ENCODE measurements around the gene GLP1R. TPM values are rescaled to one million over a fixed set of nuclear protein-coding genes. Genes with fewer than 3 reads are reported as not detected.

GLP1R gene
- total RNA-seq, 1 experiment from 2014 or later, result not detected

- no peak for ATAC-seq
- CTCF ChIA-PET, result no interaction called here
Measured at GRCh38 chr6:39108041-39108839, 59.7 kb downstream of the GLP1R start.

More at GRCh38 chr6:39108041-39108839, 59.7 kb downstream of the GLP1R start:
- Histone ChIP-seq H2AFZ (ENCODE audit: low read depth, low read length, poor library complexity, severe bottlenecking) (no peak overlapping the region), H3K27me3 (ENCODE audit: insufficient read depth, low read length) (no peaks in the 10 kb centered on the region), H3K4me2 (ENCODE audit: low read length) (no peak overlapping the region), H3K9ac (ENCODE audit: low read length) (no peak overlapping the region), H3K9me3 (ENCODE audit: control insufficient read depth in 1 of 2, insufficient read depth in 1 of 2, low read depth in 1 of 2, low read length in 2 of 2) (no peaks in the 10 kb centered on the region), H3K9me2 (ENCODE audit: insufficient read depth) (no peaks in the 10 kb centered on the region), H3K27ac (ENCODE audit: low read depth, low read length) (no peak overlapping the region), H4K20me1 (ENCODE audit: insufficient read depth) (no peaks in the 10 kb centered on the region), H3K4me3 (replicated peaks in 1 of 2; ENCODE audit: low read depth in 1 of 2, low read length in 2 of 2) (no peak overlapping the region), H3K36me3 (ENCODE audit: control insufficient read depth in 1 of 2, insufficient read depth in 2 of 2, low read length in 2 of 2) (no peaks in the 10 kb centered on the region), H3K79me2 (ENCODE audit: insufficient read depth, low read length) (no peaks in the 10 kb centered on the region), H3K4me1 (ENCODE audit: control insufficient read depth in 1 of 2, insufficient read depth in 2 of 2, low read length in 2 of 2) (no peaks in the 10 kb centered on the region)
- ChIA-PET POLR2A (no interaction called here), RAD21 (ENCODE audit: low non-redundant PET in 1 of 2, low total read pairs in 2 of 2, uncharacterized antibody in 2 of 2, unreplicated experiment in 2 of 2) (no interaction called here)
- no peak for DNase-seq (ENCODE audit: low read depth, low spot score)
- TF ChIP-seq, protein P1, sequence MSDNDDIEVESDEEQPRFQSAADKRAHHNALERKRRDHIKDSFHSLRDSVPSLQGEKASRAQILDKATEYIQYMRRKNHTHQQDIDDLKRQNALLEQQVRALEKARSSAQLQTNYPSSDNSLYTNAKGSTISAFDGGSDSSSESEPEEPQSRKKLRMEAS (IDR thresholded peaks at IDR 0.05), result no peak
- TF ChIP-seq EZH2 (IDR thresholded peaks at IDR 0.05) (no peak), ELF1 (IDR thresholded peaks at IDR 0.05; ENCODE audit: borderline replicate concordance, low read depth) (no peak), YY1 (IDR thresholded peaks at IDR 0.05; ENCODE audit: extremely low read depth, insufficient replicate concordance, low read depth, low read length) (no peak), RAD21 (IDR thresholded peaks at IDR 0.05; ENCODE audit: low read depth) (no peak), JUND (IDR thresholded peaks at IDR 0.05) (no peak), ATF3 (IDR thresholded peaks at IDR 0.05) (no peak), ZFX (IDR thresholded peaks at IDR 0.05) (no peak), POLR2A (IDR thresholded peaks at IDR 0.05; ENCODE audit: borderline replicate concordance, extremely low read depth, insufficient read depth, insufficient read length) (no peak), REST (IDR thresholded peaks at IDR 0.05; ENCODE audit: low read depth) (no peak), TCF7L2 (IDR thresholded peaks at IDR 0.05; ENCODE audit: borderline replicate concordance, extremely low read depth, insufficient read depth, insufficient read length) (no peak), SIN3A (IDR thresholded peaks at IDR 0.05; ENCODE audit: low read depth) (no peak), POLR2AphosphoS5 (IDR thresholded peaks at IDR 0.05; ENCODE audit: low read depth, low read length) (no peak), FOSL1 (IDR thresholded peaks at IDR 0.05; ENCODE audit: low read depth) (no peak), ZNF274 (IDR thresholded peaks at IDR 0.05; ENCODE audit: low read depth, low read length) (no peak), CEBPB (IDR thresholded peaks at IDR 0.05; ENCODE audit: low read depth) (no peak), SRF (IDR thresholded peaks at IDR 0.05; ENCODE audit: low read depth) (no peak)
- TF ChIP-seq, protein P2, sequence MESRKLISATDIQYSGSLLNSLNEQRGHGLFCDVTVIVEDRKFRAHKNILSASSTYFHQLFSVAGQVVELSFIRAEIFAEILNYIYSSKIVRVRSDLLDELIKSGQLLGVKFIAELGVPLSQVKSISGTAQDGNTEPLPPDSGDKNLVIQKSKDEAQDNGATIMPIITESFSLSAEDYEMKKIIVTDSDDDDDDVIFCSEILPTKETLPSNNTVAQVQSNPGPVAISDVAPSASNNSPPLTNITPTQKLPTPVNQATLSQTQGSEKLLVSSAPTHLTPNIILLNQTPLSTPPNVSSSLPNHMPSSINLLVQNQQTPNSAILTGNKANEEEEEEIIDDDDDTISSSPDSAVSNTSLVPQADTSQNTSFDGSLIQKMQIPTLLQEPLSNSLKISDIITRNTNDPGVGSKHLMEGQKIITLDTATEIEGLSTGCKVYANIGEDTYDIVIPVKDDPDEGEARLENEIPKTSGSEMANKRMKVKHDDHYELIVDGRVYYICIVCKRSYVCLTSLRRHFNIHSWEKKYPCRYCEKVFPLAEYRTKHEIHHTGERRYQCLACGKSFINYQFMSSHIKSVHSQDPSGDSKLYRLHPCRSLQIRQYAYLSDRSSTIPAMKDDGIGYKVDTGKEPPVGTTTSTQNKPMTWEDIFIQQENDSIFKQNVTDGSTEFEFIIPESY (IDR thresholded peaks at IDR 0.05; ENCODE audit: extremely low read depth, insufficient replicate concordance, low read length), result no peak
- BruUV-seq (replicated peaks), result no TSS peak
- intact Hi-C loops (cut with micrococcal nuclease), result no loop called here
